ENCODE measurements around the gene SLC35F5. TPM values are rescaled to one million over a fixed set of nuclear protein-coding genes. Genes with fewer than 3 reads are reported as not detected.

SLC35F5 gene
- total RNA-seq, 2 donors from 2014 or later: 37.1 to 39.0 TPM

GRCh38 chr2:113677330-113677729 is 79.1 kb downstream of the SLC35F5 start:
- WGBS, 2 experiments (ENCODE audit: insufficient coverage in 1 of 2, insufficient read length in 1 of 2): 87 to 94% methylated on average over 2 of the region's 2 CpGs
- Histone ChIP-seq H3K4me3 (ENCODE audit: low read length) (no peak overlapping the region), H3K36me3 (ENCODE audit: control insufficient read depth, insufficient read depth, low read length) (no peaks in the 10 kb centered on the region), H3K27ac (ENCODE audit: low read depth, low read length) (no peak overlapping the region), H3K9ac (ENCODE audit: extremely low read depth, low read length, poor library complexity, severe bottlenecking) (no peak overlapping the region), H3K4me1 (ENCODE audit: control insufficient read depth, insufficient read depth, low read length) (no peaks in the 10 kb centered on the region), H3K9me3 (ENCODE audit: control insufficient read depth, low read length) (peaks cover 7% of the 10 kb centered on the region), H3K27me3 (ENCODE audit: control insufficient read depth, insufficient read depth, low read length, poor library complexity, severe bottlenecking) (no peaks in the 10 kb centered on the region)
- no peak overlapping the region for H3K4me3 Mint-ChIP-seq
- H3K4me1 Mint-ChIP-seq: peaks cover 23% of the 10 kb centered on the region
- no peak for TF ChIP-seq CTCF (conservative IDR thresholded peaks at IDR 0.05)
- no peaks in the 10 kb centered on the region for H3K36me3 Mint-ChIP-seq (ENCODE audit: low read depth)
- DNase-seq: no peak
- H3K27me3 Mint-ChIP-seq (ENCODE audit: insufficient read depth): peaks cover 24% of the 10 kb centered on the region
- H3K27ac Mint-ChIP-seq: no peak overlapping the region
- peaks cover 5% of the 10 kb centered on the region for H3K9me3 Mint-ChIP-seq

- Mint-ChIP-seq H3K4me3 (no peak overlapping the region), H3K27me3 (ENCODE audit: insufficient read depth) (peaks cover 21% of the 10 kb centered on the region), H3K36me3 (ENCODE audit: low read depth) (no peaks in the 10 kb centered on the region), H3K27ac (no peak overlapping the region), H3K4me1 (peaks cover 23% of the 10 kb centered on the region), H3K9me3 (no peaks in the 10 kb centered on the region)
- Histone ChIP-seq H3K9me3 (ENCODE audit: control insufficient read depth, low read length) (peaks cover 5% of the 10 kb centered on the region), H3K4me3 (ENCODE audit: low read length) (no peak overlapping the region), H3K36me3 (ENCODE audit: control insufficient read depth, insufficient read depth, low read length) (no peaks in the 10 kb centered on the region), H3K27ac (ENCODE audit: low read depth, low read length) (no peak overlapping the region), H3K4me1 (ENCODE audit: control insufficient read depth, insufficient read depth, low read length) (no peaks in the 10 kb centered on the region), H3K27me3 (ENCODE audit: control insufficient read depth, insufficient read depth, low read length, poor library complexity, severe bottlenecking) (no peaks in the 10 kb centered on the region), H3K9ac (ENCODE audit: extremely low read depth, low read length, poor library complexity, severe bottlenecking) (no peak overlapping the region)
- no peak for TF ChIP-seq CTCF (conservative IDR thresholded peaks at IDR 0.05)
- no peak for DNase-seq
- 95 to 96% methylated on average over 3 to 4 of the region's 4 CpGs for WGBS, 2 experiments (ENCODE audit: insufficient coverage in 1 of 2, insufficient read length in 1 of 2)
Observed at GRCh38 chr2:113676623-113677266, 79.7 kb downstream of the SLC35F5 start.

GRCh38 chr2:113675875-113676274 is 80.6 kb downstream of the SLC35F5 start:
- H3K9me3 ChIP-seq (ENCODE audit: control insufficient read depth, low read length): no peaks in the 10 kb centered on the region
- H3K36me3 ChIP-seq (ENCODE audit: control insufficient read depth, insufficient read depth, low read length): no peaks in the 10 kb centered on the region
- H3K4me3 Mint-ChIP-seq: no peak overlapping the region
- H3K9me3 Mint-ChIP-seq: no peaks in the 10 kb centered on the region
- no peak overlapping the region for H3K9ac ChIP-seq (ENCODE audit: extremely low read depth, low read length, poor library complexity, severe bottlenecking)
- no peaks in the 10 kb centered on the region for H3K27me3 ChIP-seq (ENCODE audit: control insufficient read depth, insufficient read depth, low read length, poor library complexity, severe bottlenecking)
- 81 to 94% methylated on average over 5 to 9 of the region's 9 CpGs for WGBS, 2 experiments (ENCODE audit: insufficient coverage in 1 of 2, insufficient read length in 1 of 2)
- H3K27ac ChIP-seq (ENCODE audit: low read depth, low read length): no peak overlapping the region
- no peak for DNase-seq
- TF ChIP-seq CTCF (conservative IDR thresholded peaks at IDR 0.05): no peak
- no peaks in the 10 kb centered on the region for H3K4me1 ChIP-seq (ENCODE audit: control insufficient read depth, insufficient read depth, low read length)
- H3K4me3 ChIP-seq (ENCODE audit: low read length): no peak overlapping the region
- no peaks in the 10 kb centered on the region for H3K36me3 Mint-ChIP-seq (ENCODE audit: low read depth)
- H3K27ac Mint-ChIP-seq: no peak overlapping the region
- peaks cover 23% of the 10 kb centered on the region for H3K4me1 Mint-ChIP-seq
- peaks cover 19% of the 10 kb centered on the region for H3K27me3 Mint-ChIP-seq (ENCODE audit: insufficient read depth)
